ES-I3 (cell line): Measurements from ENCODE around the gene IRF2.

Experiments used
- H3K36me3 ChIP-seq: 2 replicates; pipeline ENCODE4 v1.6.1; 2013; ENCODE audit warnings: mild to moderate bottlenecking, low read length, control low read depth, moderate library complexity; ENCODE audit not compliant: insufficient read depth
- H3K4me1 ChIP-seq: 2 replicates; pipeline ENCODE4 v1.6.1; 2013; ENCODE audit warnings: mild to moderate bottlenecking, control low read depth, low read length; ENCODE audit not compliant: insufficient read depth
- H3K9ac ChIP-seq: 2 replicates; pipeline ENCODE4 v1.6.1; 2013; ENCODE audit warnings: low read depth, mild to moderate bottlenecking, low read length, moderate library complexity
- H3K9me3 ChIP-seq: 2 replicates; pipeline ENCODE4 v1.6.1; 2013; ENCODE audit warnings: mild to moderate bottlenecking, low read length, moderate library complexity; ENCODE audit not compliant: control insufficient read depth, insufficient read depth

IRF2 gene

DNA sequence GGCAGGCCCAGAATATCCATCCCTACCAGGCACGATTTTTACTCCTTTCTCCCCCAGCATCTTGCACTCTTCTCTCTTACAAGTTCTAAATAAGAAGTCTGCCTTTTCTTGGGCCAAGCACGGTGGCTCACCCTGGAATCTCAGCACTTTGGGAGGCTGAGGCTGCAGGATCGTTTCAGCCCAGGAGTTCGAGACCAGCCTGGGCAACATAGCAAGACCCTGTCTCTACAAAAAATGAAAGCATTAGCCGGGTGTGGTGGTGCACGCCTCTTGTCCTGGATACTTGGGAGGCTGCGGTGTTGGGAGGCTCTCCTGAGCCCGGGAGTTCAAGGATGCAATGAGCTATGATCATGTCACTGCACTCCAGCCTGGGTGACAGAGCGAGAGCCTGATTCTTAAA, 64.8 kb downstream of the IRF2 start:
- no peak overlapping the region for H3K9ac ChIP-seq
- H3K36me3 ChIP-seq: no peaks in the 10 kb centered on the region
- peaks cover 24% of the 10 kb centered on the region for H3K4me1 ChIP-seq
- H3K9me3 ChIP-seq: no peaks in the 10 kb centered on the region

DNA sequence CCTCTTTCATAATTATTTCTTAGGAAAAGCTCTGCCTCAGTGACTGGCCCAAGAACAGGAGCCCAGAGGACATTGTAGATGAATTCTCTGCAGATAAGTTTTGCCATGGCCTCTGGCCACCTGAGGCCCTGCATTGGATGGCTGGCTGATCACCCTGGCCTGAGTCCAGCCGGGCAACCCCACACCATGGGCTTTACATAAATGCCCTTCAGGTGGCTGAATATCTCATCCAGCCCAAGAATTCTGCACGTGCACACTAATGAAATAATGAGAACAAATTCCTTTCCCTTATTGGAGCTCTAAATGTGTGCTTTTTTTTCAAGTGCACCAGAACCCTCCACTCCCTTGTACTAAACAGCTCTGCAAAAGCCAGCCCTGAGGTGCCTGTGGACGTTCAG, 65.7 kb downstream of the IRF2 start:
- H3K9ac ChIP-seq: no peak overlapping the region
- H3K4me1 ChIP-seq: peaks cover 24% of the 10 kb centered on the region
- H3K36me3 ChIP-seq: no peaks in the 10 kb centered on the region
- H3K9me3 ChIP-seq: no peaks in the 10 kb centered on the region

DNA sequence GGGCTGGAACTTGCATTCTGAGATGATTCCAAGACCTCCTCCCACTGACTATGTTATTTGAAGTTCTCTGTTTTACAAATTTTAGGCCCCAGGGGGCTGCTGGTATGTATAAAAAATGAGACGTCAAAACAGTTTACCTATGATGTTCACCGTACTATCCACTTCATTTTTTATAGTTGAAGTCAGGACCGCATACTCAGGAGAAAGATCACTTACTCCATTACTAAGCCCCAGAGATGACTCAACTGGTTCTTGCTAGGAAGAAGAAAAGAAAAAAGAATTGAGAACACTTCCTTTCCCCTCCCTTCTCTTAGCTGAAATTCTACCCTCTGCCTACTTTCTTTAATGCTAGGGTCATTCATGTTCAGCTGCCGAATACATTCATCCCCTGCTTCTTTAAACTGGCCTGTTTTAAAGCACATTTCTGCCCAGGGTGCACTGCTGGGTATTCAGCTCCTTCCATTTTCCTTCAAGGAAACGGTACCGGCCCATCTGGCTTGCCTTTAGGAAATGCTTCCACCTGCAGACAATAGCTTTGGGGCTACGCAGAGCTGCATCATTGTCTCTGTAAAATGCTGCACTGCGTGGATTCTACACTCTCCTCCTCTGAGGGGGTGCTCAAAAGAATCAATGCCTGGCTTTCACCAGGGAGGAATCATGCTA, 66.2 kb downstream of the IRF2 start:
- Histone ChIP-seq H3K36me3 (no peaks in the 10 kb centered on the region), H3K9me3 (no peaks in the 10 kb centered on the region), H3K9ac (no peak overlapping the region), H3K4me1 (peaks cover 24% of the 10 kb centered on the region)

DNA sequence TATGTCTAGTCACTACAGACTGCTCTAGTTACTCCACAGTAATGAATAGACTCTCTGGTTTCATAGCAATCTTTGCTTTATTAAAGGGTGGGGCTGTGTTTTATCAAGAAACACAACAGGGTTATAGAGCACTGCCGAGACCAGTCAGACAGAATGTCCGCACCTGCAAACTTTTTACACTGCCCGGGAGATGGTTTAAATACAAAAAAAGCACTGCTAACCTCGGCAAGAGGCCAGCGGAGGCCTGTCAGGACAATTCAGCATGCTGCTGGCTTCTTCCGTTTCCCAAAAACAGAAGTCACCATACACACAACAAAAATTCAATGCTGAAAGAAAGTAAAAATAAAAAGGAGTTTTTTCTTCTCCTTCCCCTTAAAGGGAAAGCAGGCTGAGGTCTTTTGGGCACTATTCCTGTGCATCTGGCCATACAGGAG, 67.4 kb downstream of the IRF2 start:
- no peaks in the 10 kb centered on the region for H3K9me3 ChIP-seq
- peaks cover 29% of the 10 kb centered on the region for H3K4me1 ChIP-seq
- no peaks in the 10 kb centered on the region for H3K36me3 ChIP-seq
- no peak overlapping the region for H3K9ac ChIP-seq

DNA sequence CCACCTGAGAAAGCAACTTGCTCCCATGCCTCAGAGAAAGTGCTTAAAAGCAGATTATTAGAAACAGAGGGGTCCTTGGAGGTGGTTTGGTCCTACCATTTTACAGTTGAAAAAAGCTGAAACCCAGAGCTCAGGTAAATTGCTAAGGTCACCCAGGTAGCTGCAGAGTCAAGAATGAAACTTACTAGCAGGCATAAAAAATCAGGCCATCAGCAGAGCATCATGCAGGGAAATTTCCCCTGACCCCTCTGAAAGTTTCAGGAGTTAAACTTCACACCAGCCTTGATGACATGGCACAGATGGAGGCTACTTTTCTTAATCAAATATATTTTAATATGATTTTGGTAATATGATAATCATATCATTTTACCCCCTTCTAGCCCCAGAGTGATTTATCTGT, 70.3 kb downstream of the IRF2 start:
- H3K9ac ChIP-seq: no peak overlapping the region
- no peaks in the 10 kb centered on the region for H3K9me3 ChIP-seq
- H3K36me3 ChIP-seq: no peaks in the 10 kb centered on the region; the same call in 1 of the 2 replicates
- H3K4me1 ChIP-seq: peaks cover 39% of the 10 kb centered on the region

DNA sequence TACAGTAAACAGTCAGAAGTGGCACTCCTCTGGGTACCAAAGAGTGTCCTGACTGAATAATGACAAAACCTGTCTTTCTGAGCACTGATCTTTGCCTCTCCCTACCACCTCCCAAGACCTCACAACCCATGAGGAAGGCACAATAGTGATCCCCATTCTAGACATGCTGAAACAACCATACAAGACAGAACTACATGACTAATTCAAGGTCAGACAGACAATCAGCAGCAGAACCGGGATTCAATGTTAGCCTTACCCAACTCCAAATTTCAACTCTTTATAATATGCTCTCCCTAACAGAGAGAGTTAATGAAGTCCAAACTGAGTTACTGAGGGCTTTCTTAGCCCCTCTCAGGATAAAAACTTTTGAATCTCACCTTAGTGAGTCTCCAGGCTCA, 71.0 kb downstream of the IRF2 start:
- H3K9me3 ChIP-seq: no peaks in the 10 kb centered on the region
- H3K4me1 ChIP-seq: peaks cover 32% of the 10 kb centered on the region
- H3K36me3 ChIP-seq: no peaks in the 10 kb centered on the region; the same call in 1 of the 2 replicates
- H3K9ac ChIP-seq: no peak overlapping the region

DNA sequence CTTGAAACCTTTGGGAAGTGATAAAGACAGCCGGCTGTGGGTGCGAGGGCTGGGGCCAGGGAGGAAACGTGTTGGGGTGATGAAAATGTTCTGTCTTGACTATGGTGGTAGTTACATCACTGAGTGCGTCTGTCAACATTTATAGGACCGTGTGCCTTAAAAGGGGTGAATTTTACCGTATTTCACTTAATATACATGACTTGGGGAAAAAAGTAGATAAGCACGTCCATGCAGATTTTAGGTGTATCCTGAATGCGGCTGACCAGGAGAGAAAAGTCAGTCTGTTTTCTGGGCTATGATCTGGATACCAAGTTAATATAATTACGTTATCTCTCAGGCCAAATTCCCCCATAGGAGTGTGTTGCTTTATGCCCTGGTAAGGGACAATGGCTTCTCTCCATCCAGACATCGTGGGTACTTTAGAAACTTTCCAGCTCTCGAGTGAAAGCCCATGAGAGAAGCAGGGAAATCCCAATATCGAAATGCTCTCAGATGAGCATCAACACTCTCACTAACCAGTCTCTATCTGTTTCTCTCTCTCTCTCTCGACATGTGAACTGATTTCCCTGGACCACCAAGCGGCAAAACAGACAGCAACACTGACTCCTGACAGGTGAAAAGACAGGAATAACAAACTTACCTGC, 71.5 kb downstream of the IRF2 start:
- Histone ChIP-seq H3K4me1 (peaks cover 27% of the 10 kb centered on the region), H3K9me3 (no peaks in the 10 kb centered on the region), H3K9ac (no peak overlapping the region), H3K36me3 (peaks cover under 1% of the 10 kb centered on the region; the same call in 1 of the 2 replicates)

DNA sequence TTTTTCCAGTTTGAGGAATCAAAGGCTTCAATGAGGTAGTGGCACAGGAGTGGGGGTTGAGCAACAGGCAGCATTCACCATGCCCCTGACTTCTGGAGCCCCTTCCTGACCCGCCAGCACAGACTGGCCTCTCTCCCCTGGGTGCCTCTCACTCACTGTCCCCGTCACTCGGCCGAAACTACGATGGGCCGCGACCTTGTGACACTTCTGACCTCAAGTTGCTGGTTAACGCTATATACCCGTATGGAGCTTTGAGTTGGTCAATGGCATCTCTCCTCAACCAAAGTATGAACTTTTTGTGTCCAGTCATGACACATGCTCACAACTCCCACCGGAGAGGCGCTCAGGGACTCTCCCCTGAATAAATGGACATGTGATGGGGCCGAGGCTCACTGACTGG, 72.1 kb downstream of the IRF2 start:
- Histone ChIP-seq H3K36me3 (peaks cover 4% of the 10 kb centered on the region; the same call in 1 of the 2 replicates), H3K9me3 (no peaks in the 10 kb centered on the region), H3K9ac (no peak overlapping the region), H3K4me1 (peaks cover 21% of the 10 kb centered on the region)

DNA sequence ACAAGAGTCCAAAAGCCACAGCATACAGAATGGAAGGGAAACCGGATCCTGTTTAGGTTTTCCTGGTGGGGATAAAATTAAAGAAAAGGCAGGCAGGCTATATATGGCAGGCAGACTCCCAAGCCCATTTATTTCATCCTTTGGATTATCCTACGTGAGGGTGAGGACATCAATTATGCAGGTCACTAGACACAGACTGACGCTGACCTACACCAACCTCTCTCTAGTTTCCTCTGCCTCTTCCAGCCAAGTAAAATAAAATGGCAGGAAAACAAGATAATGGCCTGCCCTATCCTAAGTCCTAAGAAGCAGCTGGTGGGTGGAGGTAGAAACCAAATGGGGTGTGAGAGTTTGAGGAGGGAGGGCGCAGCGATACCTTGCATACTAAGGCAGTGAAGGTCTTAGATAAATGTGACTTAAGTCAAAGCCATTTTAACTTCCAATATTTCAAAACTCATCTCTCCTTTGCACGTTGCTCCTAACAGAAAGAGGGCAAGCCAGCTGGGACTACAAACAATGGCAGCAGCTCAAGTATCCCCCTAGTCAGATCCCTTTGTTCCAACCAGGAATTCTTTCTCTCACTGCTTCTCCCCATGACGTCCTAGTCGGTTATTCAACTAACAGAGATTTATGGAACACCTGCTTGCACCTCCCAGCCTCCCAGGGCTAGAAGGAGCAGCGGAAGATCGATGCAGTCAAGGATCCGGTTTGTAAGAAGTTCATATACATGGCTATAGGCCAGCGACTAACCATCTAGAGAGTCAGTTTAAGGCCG, 72.8 kb downstream of the IRF2 start:
- Histone ChIP-seq H3K4me1 (peaks cover 17% of the 10 kb centered on the region), H3K36me3 (peaks cover 4% of the 10 kb centered on the region; the same call in 1 of the 2 replicates), H3K9ac (peak overlapping the region; percentile 5; the same call in 1 of the 2 replicates), H3K9me3 (no peaks in the 10 kb centered on the region)

DNA sequence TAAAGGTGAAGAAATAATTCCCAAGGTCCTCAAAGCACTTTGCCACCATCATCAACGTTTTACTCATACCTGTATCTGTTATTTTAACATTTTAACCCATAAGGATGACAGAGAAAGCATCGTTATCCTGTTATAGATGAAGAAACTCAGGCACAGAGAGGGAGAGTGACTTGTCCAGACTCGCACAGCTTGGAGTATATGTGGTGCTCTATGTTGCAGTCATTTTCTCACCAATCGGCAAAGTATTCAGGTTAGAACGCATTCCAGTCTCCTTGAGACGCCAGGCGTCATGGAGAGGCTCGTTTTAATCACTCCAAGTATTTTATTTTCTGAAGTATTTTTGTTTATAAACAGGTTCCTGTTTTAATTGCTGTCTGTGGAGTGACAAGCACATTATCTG, 73.5 kb downstream of the IRF2 start:
- Histone ChIP-seq H3K9me3 (no peaks in the 10 kb centered on the region), H3K9ac (no peak overlapping the region), H3K36me3 (peaks cover 4% of the 10 kb centered on the region; the same call in 1 of the 2 replicates), H3K4me1 (peaks cover 17% of the 10 kb centered on the region)

DNA sequence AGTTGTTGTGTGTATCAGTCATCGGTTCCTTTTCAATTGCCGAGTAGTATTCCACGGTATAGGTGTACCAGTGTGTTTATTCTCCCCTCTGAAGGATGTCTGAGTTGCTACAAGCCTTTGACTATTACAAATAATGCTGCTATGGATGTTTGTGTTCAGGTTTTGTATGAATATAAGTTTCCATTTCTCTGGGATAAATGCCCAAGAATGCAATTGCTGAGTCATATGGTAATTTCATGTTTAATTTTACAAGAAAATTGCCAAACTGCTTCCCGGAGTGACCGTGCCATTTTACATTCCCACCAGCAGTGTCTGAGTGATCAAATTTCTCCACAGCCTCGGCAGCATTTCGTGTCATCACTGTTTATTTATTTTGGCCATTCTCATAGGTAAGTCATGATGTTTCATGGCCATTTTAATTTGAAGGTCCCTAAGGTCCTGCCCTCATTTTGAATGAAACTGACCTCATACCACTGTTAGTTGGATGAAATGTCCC, 73.9 kb downstream of the IRF2 start:
- peaks cover 4% of the 10 kb centered on the region; the same call in 1 of the 2 replicates for H3K36me3 ChIP-seq
- H3K4me1 ChIP-seq: peaks cover 17% of the 10 kb centered on the region
- no peaks in the 10 kb centered on the region for H3K9me3 ChIP-seq
- no peak overlapping the region for H3K9ac ChIP-seq

DNA sequence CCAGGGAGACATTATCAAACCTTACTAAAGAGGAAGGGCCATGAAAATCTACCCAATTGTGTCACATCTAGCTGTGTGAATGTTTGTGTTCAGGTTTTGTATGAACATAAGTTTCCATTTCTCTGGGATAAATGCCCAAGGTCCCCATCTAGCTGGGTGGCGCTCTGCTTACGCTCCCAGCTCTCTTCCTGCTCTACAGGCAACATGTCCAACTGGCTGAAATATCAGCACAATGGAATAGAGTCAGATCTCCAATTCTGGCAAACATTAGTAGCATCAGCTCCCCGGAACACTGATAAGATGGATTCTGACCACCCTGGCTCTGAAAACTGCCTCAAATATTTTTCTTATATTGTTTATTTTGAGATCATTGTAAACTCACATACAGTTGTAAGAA, 74.8 kb downstream of the IRF2 start:
- Histone ChIP-seq H3K9ac (no peak overlapping the region), H3K4me1 (peaks cover 17% of the 10 kb centered on the region), H3K9me3 (no peaks in the 10 kb centered on the region), H3K36me3 (peaks cover 4% of the 10 kb centered on the region; the same call in 1 of the 2 replicates)

DNA sequence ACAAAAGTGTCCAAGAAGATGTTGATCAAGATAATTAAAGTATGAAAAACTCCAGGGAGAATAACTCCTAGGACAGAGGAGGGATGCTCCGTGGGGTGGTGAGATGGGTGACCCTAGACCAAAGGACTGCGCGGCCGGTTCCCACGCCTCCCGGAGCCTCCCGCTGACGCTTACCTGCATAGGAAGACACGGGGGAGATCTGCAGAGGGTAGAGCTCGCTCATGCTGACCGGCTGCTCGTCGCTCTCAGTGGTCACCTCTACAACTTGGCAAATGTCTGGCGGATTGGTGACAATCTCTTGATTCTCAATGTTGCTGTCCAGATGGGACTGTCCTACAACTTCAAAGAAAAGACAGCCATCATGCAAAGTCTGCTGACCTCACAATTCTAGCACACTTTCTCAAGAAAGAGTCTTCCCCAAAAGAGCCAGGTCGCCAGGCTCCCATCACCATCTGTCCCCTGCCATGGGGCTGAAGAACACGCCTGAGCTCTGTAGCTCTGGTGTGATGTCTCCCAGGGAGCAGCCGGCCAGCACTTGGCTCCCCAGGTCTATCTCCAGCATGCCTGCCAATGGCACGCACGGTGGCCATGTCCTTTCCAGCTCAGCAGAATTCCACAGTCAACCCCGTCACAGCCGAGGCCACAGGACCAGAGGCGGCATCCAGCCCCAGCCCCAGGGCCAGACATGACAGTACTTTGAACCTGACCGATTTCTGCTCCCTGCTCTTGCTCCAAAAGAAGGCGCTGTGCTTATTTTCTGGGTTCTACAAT, 75.4 kb downstream of the IRF2 start:
- H3K9me3 ChIP-seq: no peaks in the 10 kb centered on the region
- peaks cover 4% of the 10 kb centered on the region; the same call in 1 of the 2 replicates for H3K36me3 ChIP-seq
- H3K4me1 ChIP-seq: peaks cover 17% of the 10 kb centered on the region
- H3K9ac ChIP-seq: no peak overlapping the region
